Suprapubic skin (tissue), 2 donors: ENCODE results near the gene DFFB.

ENCODE experiments used
- EP300 ChIP-seq: sonication (generic); formaldehyde crosslinking; IDR thresholded peaks from one replicate; pipeline ENCODE4 v1.6.1; 2017; ENCODE audit warnings: antibody characterized with exemption
- POLR2A ChIP-seq, 2 donors: fragments of 450-650 bp; IDR thresholded peaks; one replicate each; pipeline ENCODE4 v1.6.1; 2017; ENCODE audit warnings: antibody characterized with exemption in 2 of 2, mild to moderate bottlenecking in 2 of 2, moderate library complexity in 2 of 2

GRCh38 chr1:3910857-3911845, 53.9 kb downstream of the DFFB start:
- TF ChIP-seq EP300 (no peak), POLR2A (IDR thresholded peaks at IDR 0.05) (no peak)
